Embryonic facial prominence (tissue), 1 donor: ENCODE results near the gene OLFM1.

ENCODE experiments used
- DNase-seq: peaks from one replicate; pipeline ENCODE4 v3.0.0-alpha.2; 2016; ENCODE audit errors: extremely low spot score

OLFM1 gene

GRCh38 chr9:135087489-135087792 lies at the start of gene OLFM1:
OLFM1 (plus strand) TSS chr9:135087668; CDS start chr9:135087990, 322 bp downstream.
- DNase-seq, result no peak

- no peak for DNase-seq
Measured at GRCh38 chr9:135038331-135038730, 49.1 kb upstream of the OLFM1 start.

GRCh38 chr9:135038826-135039225 lies 48.6 kb upstream of the OLFM1 start:
- no peak for DNase-seq

- DNase-seq, result no peak
Measured at GRCh38 chr9:135039266-135039870, 48.1 kb upstream of the OLFM1 start.

GRCh38 chr9:135039916-135040645 lies 47.4 kb upstream of the OLFM1 start:
- DNase-seq, result no peak

GRCh38 chr9:135040892-135041291 lies 46.6 kb upstream of the OLFM1 start:
- DNase-seq, result no peak

- no peak for DNase-seq
Measured at GRCh38 chr9:135043345-135043744, 44.1 kb upstream of the OLFM1 start.

GRCh38 chr9:135045264-135045927 lies 42.1 kb upstream of the OLFM1 start:
- no peak for DNase-seq

- no peak for DNase-seq
Measured at GRCh38 chr9:135045928-135046738, 41.3 kb upstream of the OLFM1 start.

GRCh38 chr9:135046739-135047350 lies 40.6 kb upstream of the OLFM1 start:
- DNase-seq, result no peak

GRCh38 chr9:135047521-135047920 lies 39.9 kb upstream of the OLFM1 start:
- DNase-seq, result no peak

- no peak for DNase-seq
Measured at GRCh38 chr9:135048046-135048757, 39.3 kb upstream of the OLFM1 start.

- DNase-seq, result no peak
Measured at GRCh38 chr9:135048758-135049444, 38.6 kb upstream of the OLFM1 start.

GRCh38 chr9:135049460-135049859 lies 38.0 kb upstream of the OLFM1 start:
- DNase-seq, result no peak

GRCh38 chr9:135050072-135050990 lies 37.1 kb upstream of the OLFM1 start:
- no peak for DNase-seq

- no peak for DNase-seq
Measured at GRCh38 chr9:135051316-135052038, 36.0 kb upstream of the OLFM1 start.

- DNase-seq, result no peak
Measured at GRCh38 chr9:135053133-135053532, 34.3 kb upstream of the OLFM1 start.

GRCh38 chr9:135055181-135055580 lies 32.3 kb upstream of the OLFM1 start:
- DNase-seq, result no peak

- DNase-seq, result no peak
Measured at GRCh38 chr9:135056541-135056940, 30.9 kb upstream of the OLFM1 start.
